ENCODE results near the gene ARHGAP26.

ARHGAP26 gene

DNA sequence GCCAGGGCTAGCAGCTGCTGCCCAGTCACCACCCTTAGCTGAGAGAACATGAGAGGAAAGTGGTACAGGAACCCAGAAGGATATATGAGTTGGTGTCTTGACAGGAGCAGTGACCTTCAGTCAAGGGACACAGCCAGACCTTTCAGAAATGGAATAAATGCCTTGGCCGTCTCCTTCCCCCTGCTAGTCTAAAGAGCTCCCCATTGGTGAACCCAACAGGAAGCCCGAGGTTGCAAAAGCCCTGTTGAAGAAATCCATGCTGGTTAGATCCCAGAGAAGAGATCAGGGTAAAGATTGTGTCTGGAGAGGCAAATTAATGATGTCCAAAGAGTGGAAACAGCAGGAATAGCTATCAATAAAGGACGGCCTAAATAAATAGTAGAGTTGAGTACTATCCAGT is 388.9 kb downstream of the ARHGAP26 start:
- TF ChIP-seq CTCF (IDR thresholded peaks at IDR 0.05), result no peak
- Histone ChIP-seq H3K4me1 (ENCODE audit: control insufficient read depth in 1 of 2, insufficient read depth in 1 of 2, low read depth in 1 of 2, low read length in 1 of 2) (peaks cover 11 to 17% of the 10 kb centered on the region in 2 experiments), H3K4me3 (ENCODE audit: low read depth in 1 of 2, low read length in 1 of 2) (no peak overlapping the region), H3K27me3 (no peaks in the 10 kb centered on the region), H3K27ac (peak overlapping the region; percentile 42), H3K36me3 (peaks cover 15% of the 10 kb centered on the region), H3K9me3 (no peaks in the 10 kb centered on the region)

DNA sequence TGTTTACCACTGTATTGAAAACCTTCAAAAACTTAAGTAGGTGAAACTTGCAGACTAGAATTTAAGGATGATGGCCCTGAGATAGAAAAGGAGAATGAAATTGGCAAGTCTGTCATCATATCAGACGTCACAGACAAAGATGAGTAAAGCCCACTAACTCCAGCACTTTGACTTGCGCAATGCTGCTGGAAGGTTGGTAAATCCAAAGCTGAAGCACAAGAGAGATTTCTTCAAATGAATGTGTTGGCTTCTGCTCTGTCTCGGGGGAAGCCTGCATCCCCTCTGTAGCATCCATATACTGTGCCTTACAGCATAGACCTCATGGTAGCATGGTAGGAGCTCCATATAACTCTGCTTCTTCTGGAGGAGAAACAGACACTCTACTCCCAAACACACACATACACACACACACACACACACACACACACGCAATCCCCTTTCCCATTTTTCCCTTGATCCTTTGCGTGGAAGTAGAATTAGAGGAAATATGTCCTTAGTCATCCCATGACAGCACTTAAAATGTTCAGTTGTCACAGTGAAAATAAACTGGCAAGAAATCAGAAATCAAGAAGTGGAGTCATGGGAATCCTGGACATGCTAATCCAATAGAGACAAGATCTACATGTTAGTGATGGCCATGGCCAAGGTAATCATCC is 391.8 kb downstream of the ARHGAP26 start:
- no peak for TF ChIP-seq CTCF (IDR thresholded peaks at IDR 0.05)
- H3K9me3 ChIP-seq, result no peaks in the 10 kb centered on the region
- H3K4me3 ChIP-seq (ENCODE audit: low read depth in 1 of 2, low read length in 1 of 2), result no peak overlapping the region
- H3K36me3 ChIP-seq, result peaks cover 15% of the 10 kb centered on the region
- peak overlapping the region; percentile 17 for H3K27ac ChIP-seq
- peaks cover 11 to 17% of the 10 kb centered on the region in 2 experiments for H3K4me1 ChIP-seq (ENCODE audit: control insufficient read depth in 1 of 2, insufficient read depth in 1 of 2, low read depth in 1 of 2, low read length in 1 of 2)
- no peaks in the 10 kb centered on the region for H3K27me3 ChIP-seq

- Histone ChIP-seq H3K9me3 (no peaks in the 10 kb centered on the region), H3K27me3 (no peaks in the 10 kb centered on the region), H3K4me3 (ENCODE audit: low read depth in 1 of 2, low read length in 1 of 2) (no peak overlapping the region), H3K27ac (no peak overlapping the region), H3K4me1 (ENCODE audit: control insufficient read depth in 1 of 2, insufficient read depth in 1 of 2, low read depth in 1 of 2, low read length in 1 of 2) (peaks cover 11 to 17% of the 10 kb centered on the region in 2 experiments), H3K36me3 (peaks cover 15% of the 10 kb centered on the region)
- TF ChIP-seq CTCF (IDR thresholded peaks at IDR 0.05), result no peak
Measured at GRCh38 chr5:143162810-143163209, 392.6 kb downstream of the ARHGAP26 start.

DNA sequence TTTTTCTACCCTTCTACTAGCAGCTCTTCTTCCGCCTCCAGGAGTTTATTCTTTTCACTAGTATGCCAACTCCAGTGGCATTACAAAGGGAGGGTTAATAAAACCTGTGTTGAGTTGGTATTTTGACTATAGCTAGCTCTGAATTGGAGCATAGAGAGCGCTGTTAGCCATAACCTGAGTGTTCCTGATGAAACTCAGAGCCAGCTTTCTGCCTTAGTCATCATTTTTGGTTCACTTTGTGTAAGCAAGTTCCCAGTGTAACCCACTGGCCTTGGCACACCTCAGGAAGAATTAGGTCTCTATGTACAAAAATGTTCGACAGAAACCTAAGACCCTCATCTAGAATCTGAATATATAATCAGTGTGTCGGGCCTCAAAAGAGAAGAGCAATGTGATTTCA is 394.4 kb downstream of the ARHGAP26 start:
- no peak overlapping the region for H3K27ac ChIP-seq
- peaks cover 15% of the 10 kb centered on the region for H3K36me3 ChIP-seq
- no peaks in the 10 kb centered on the region for H3K9me3 ChIP-seq
- no peaks in the 10 kb centered on the region for H3K27me3 ChIP-seq
- peaks cover 4 to 8% of the 10 kb centered on the region in 2 experiments for H3K4me1 ChIP-seq (ENCODE audit: control insufficient read depth in 1 of 2, insufficient read depth in 1 of 2, low read depth in 1 of 2, low read length in 1 of 2)
- no peak overlapping the region for H3K4me3 ChIP-seq (ENCODE audit: low read depth in 1 of 2, low read length in 1 of 2)
- no peak for TF ChIP-seq CTCF (IDR thresholded peaks at IDR 0.05)

GRCh38 chr5:143165049-143165880 is 395.1 kb downstream of the ARHGAP26 start:
- H3K4me3 ChIP-seq (ENCODE audit: low read depth in 1 of 2, low read length in 1 of 2), result no peak overlapping the region
- no peak for TF ChIP-seq CTCF (IDR thresholded peaks at IDR 0.05)
- H3K4me1 ChIP-seq (ENCODE audit: control insufficient read depth in 1 of 2, insufficient read depth in 1 of 2, low read depth in 1 of 2, low read length in 1 of 2), result peaks cover 4 to 8% of the 10 kb centered on the region in 2 experiments
- H3K36me3 ChIP-seq, result peaks cover 16% of the 10 kb centered on the region
- H3K9me3 ChIP-seq, result no peaks in the 10 kb centered on the region
- H3K27me3 ChIP-seq, result no peaks in the 10 kb centered on the region
- peak overlapping the region; percentile 11 for H3K27ac ChIP-seq

All from neutrophil (primary cell).